ENCODE data around the gene CLIP1. TPM values are rescaled to one million over a fixed set of nuclear protein-coding genes. Genes with fewer than 3 reads are reported as not detected.

CLIP1 gene
- total and polyA plus RNA-seq, 2 of the 8 experiments (the other 6 are each of a cell fraction or from before 2014, with no cell fraction given) = 19.0 to 27.6 TPM

- TF ChIP-seq CTBP2 (IDR thresholded peaks at IDR 0.05; ENCODE audit: borderline replicate concordance, insufficient read depth, insufficient read length, low read length) (no peak), GTF2F1 (IDR thresholded peaks at IDR 0.05; ENCODE audit: borderline replicate concordance, low read depth, low read length) (no peak), BACH1 (IDR thresholded peaks at IDR 0.05; ENCODE audit: low read length) (no peak), HDAC2 (IDR thresholded peaks at IDR 0.05; ENCODE audit: borderline replicate concordance in 1 of 2, low read depth in 2 of 2, low read length in 2 of 2) (no peak), TBP (IDR thresholded peaks at IDR 0.05; ENCODE audit: low read depth, low read length) (no peak), CEBPB (IDR thresholded peaks at IDR 0.05; ENCODE audit: low read depth, low read length) (peak; percentile 98), TCF12 (IDR thresholded peaks at IDR 0.05; ENCODE audit: low read depth, low read length) (no peak), MAFK (IDR thresholded peaks at IDR 0.05; ENCODE audit: low read depth, low read length) (no peak), ATF2 (IDR thresholded peaks at IDR 0.05; ENCODE audit: low read length) (peak; percentile 93), SRF (IDR thresholded peaks at IDR 0.05; ENCODE audit: low read depth, low read length) (no peak), SIN3A (conservative IDR thresholded peaks at IDR 0.05 in 1 of 2, IDR thresholded peaks at IDR 0.05 in 1 of 2; ENCODE audit: low read depth in 1 of 2, low read length in 2 of 2) (no peak), EZH2 (IDR thresholded peaks at IDR 0.05; ENCODE audit: low read depth, low read length, severe bottlenecking) (no peak), SP2 (IDR thresholded peaks at IDR 0.05; ENCODE audit: low read length) (no peak), CBX8 (IDR thresholded peaks at IDR 0.05; ENCODE audit: borderline replicate concordance, low read depth, low read length) (no peak), CBX5 (IDR thresholded peaks at IDR 0.05; ENCODE audit: low read depth, low read length) (no peak), SUZ12 (IDR thresholded peaks at IDR 0.05; ENCODE audit: low read length) (no peak), SIX5 (IDR thresholded peaks at IDR 0.05; ENCODE audit: low read depth, low read length) (no peak)
- TF ChIP-seq, protein P1, sequence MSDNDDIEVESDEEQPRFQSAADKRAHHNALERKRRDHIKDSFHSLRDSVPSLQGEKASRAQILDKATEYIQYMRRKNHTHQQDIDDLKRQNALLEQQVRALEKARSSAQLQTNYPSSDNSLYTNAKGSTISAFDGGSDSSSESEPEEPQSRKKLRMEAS (IDR thresholded peaks at IDR 0.05) = peak; percentile 63; the same call in 1 of the 2 replicates
Observed at GRCh38 chr12:122366685-122367475, 55.6 kb downstream of the CLIP1 start (continued).

Data from H1 (cell line).